MM.1S (cell line): ENCODE measurements around the gene ANKS1B.
A peak's percentile ranks its signal among the peaks of the same experiment; 100 is the strongest.

Source experiments
- DNase-seq: peaks from one replicate; pipeline ENCODE4 v3.0.0-alpha.2; 2015
- H2AFZ ChIP-seq: fragments of 300-600 bp; sonication (generic); 2 replicates; pipeline ENCODE4 v1.6.0; 2016; ENCODE audit warnings: antibody characterized with exemption, low read length
- H3F3A ChIP-seq: fragments of 300-600 bp; sonication (generic); 2 replicates; pipeline ENCODE4 v1.6.1; 2016; ENCODE audit warnings: mild to moderate bottlenecking, antibody characterized with exemption, low read length, moderate library complexity, mixed read lengths; ENCODE audit not compliant: insufficient read depth
- H3K27ac ChIP-seq: fragments of 300-600 bp; sonication (generic); 2 replicates; pipeline ENCODE4 v1.5.1; 2016; ENCODE audit warnings: mild to moderate bottlenecking, low read length
- H3K27me3 ChIP-seq: fragments of 300-600 bp; sonication (generic); replicated peaks from 2 replicates; pipeline ENCODE4 v1.6.0; 2016; ENCODE audit warnings: low read length; ENCODE audit not compliant: insufficient read depth
- H3K36me3 ChIP-seq: fragments of 300-600 bp; sonication (generic); replicated peaks from 2 replicates; pipeline ENCODE4 v1.6.1; 2016; ENCODE audit warnings: mild to moderate bottlenecking, low read length, mixed read lengths; ENCODE audit not compliant: insufficient read depth
- H3K4me1 ChIP-seq: fragments of 300-600 bp; sonication (generic); 2 replicates; pipeline ENCODE4 v1.6.1; 2016; ENCODE audit warnings: low read length, mixed read lengths
- H3K4me2 ChIP-seq: fragments of 300-600 bp; sonication (generic); 2 replicates; pipeline ENCODE4 v1.6.0; 2016; ENCODE audit warnings: low read depth, low read length
- H3K4me3 ChIP-seq: fragments of 300-600 bp; sonication (generic); 2 replicates; pipeline ENCODE4 v1.5.1; 2016; ENCODE audit warnings: low read length, mixed read lengths
- H3K79me2 ChIP-seq: fragments of 300-600 bp; sonication (generic); 2 replicates; pipeline ENCODE4 v1.6.1; 2016; ENCODE audit warnings: mixed run types, low read length, mixed read lengths
- H3K9ac ChIP-seq: fragments of 300-600 bp; sonication (generic); 2 replicates; pipeline ENCODE4 v1.6.1; 2016; ENCODE audit warnings: low read length, mixed read lengths
- H3K9me2 ChIP-seq: fragments of 300-600 bp; sonication (generic); replicated peaks from 2 replicates; pipeline ENCODE4 v1.6.1; 2016; ENCODE audit warnings: mild to moderate bottlenecking, low read length, mixed read lengths; ENCODE audit not compliant: insufficient read depth
- H3K9me3 ChIP-seq: fragments of 300-600 bp; sonication (generic); replicated peaks from 2 replicates; pipeline ENCODE4 v1.6.1; 2016; ENCODE audit warnings: mild to moderate bottlenecking, low read length, mixed read lengths; ENCODE audit not compliant: insufficient read depth
- H4K20me1 ChIP-seq: fragments of 300-600 bp; sonication (generic); 2 replicates; pipeline ENCODE4 v1.6.1; 2016; ENCODE audit warnings: mild to moderate bottlenecking, low read length, moderate library complexity, mixed read lengths; ENCODE audit not compliant: insufficient read depth
- CTCF ChIP-seq: fragments of 300-600 bp; sonication (generic); IDR thresholded peaks from 2 replicates; pipeline ENCODE4 v1.5.1; 2016; ENCODE audit warnings: antibody characterized with exemption, low read length, mixed read lengths
- EZH2 ChIP-seq: fragments of 300-600 bp; sonication (generic); optimal IDR thresholded peaks from 2 replicates; pipeline ENCODE3; 2017; ENCODE audit warnings: low read depth, mild to moderate bottlenecking, antibody characterized with exemption, low read length, mixed read lengths
- EZH2phosphoT487 ChIP-seq: fragments of 300-600 bp; sonication (generic); IDR thresholded peaks from 2 replicates; pipeline ENCODE4 v1.6.1; 2018; ENCODE audit warnings: antibody characterized with exemption, low read length

Gene ANKS1B

GRCh38 chr12:98901189-98901588, 1083.5 kb downstream of the ANKS1B start:
- Histone ChIP-seq H3K4me2 (no peak overlapping the region), H3K9ac (no peak overlapping the region), H3K27me3 (no peaks in the 10 kb centered on the region), H3K9me3 (no peaks in the 10 kb centered on the region), H3F3A (no peaks in the 10 kb centered on the region), H3K36me3 (no peaks in the 10 kb centered on the region), H4K20me1 (no peaks in the 10 kb centered on the region), H3K79me2 (no peaks in the 10 kb centered on the region), H3K4me1 (no peaks in the 10 kb centered on the region), H3K9me2 (no peaks in the 10 kb centered on the region), H3K4me3 (no peak overlapping the region), H3K27ac (no peak overlapping the region), H2AFZ (no peak overlapping the region)
- TF ChIP-seq EZH2phosphoT487 = no peak
- TF ChIP-seq EZH2 = no peak
- no peak for TF ChIP-seq CTCF
- no peak for DNase-seq

GRCh38 chr12:98896938-98897337, 1087.8 kb downstream of the ANKS1B start:
- DNase-seq = no peak

GRCh38 chr12:98895086-98895651, 1089.6 kb downstream of the ANKS1B start:
- Histone ChIP-seq H3F3A (no peaks in the 10 kb centered on the region), H2AFZ (no peak overlapping the region), H4K20me1 (no peaks in the 10 kb centered on the region), H3K4me1 (no peaks in the 10 kb centered on the region), H3K27me3 (0 out of 2 replicates have a peak, but pooled peaks cover 5% of the 10 kb centered on the region), H3K79me2 (no peaks in the 10 kb centered on the region), H3K36me3 (no peaks in the 10 kb centered on the region), H3K9ac (no peak overlapping the region), H3K27ac (no peak overlapping the region), H3K9me3 (no peaks in the 10 kb centered on the region), H3K9me2 (no peaks in the 10 kb centered on the region), H3K4me2 (peak overlapping the region; percentile 12; the same call in 1 of the 2 replicates), H3K4me3 (no peak overlapping the region)
- no peak for DNase-seq
- no peak for TF ChIP-seq CTCF
- no peak for TF ChIP-seq EZH2
- TF ChIP-seq EZH2phosphoT487 = no peak

More at GRCh38 chr12:98896938-98897337, 1087.8 kb downstream of the ANKS1B start:
- Histone ChIP-seq H2AFZ (no peak overlapping the region), H3K9ac (no peak overlapping the region), H3K4me2 (no peak overlapping the region), H3K79me2 (no peaks in the 10 kb centered on the region), H3K9me3 (no peaks in the 10 kb centered on the region), H4K20me1 (no peaks in the 10 kb centered on the region), H3K27ac (no peak overlapping the region), H3K27me3 (0 out of 2 replicates have a peak, but pooled peaks cover 5% of the 10 kb centered on the region), H3K4me1 (no peaks in the 10 kb centered on the region), H3K4me3 (no peak overlapping the region), H3K9me2 (no peaks in the 10 kb centered on the region), H3F3A (no peaks in the 10 kb centered on the region), H3K36me3 (no peaks in the 10 kb centered on the region)
- TF ChIP-seq EZH2phosphoT487 (no peak), CTCF (no peak), EZH2 (no peak)
